K562 (cell line): Measurements from ENCODE around the gene MTERF2. TPM values are rescaled to one million over a fixed set of nuclear protein-coding genes. Genes with fewer than 3 reads are reported as not detected.

Source experiments
- GATAD2B ChIP-seq: fragments of 450-650 bp; IDR thresholded peaks from 2 replicates; pipeline ENCODE4 v1.6.1; 2017; ENCODE audit warnings: mild to moderate bottlenecking, borderline replicate concordance
- ILF3 ChIP-seq: fragments of 450-650 bp; IDR thresholded peaks from 2 replicates; pipeline ENCODE4 v1.6.1; 2018; ENCODE audit warnings: antibody characterized with exemption, mild to moderate bottlenecking, moderate library complexity, borderline replicate concordance
- KHSRP ChIP-seq: fragments of 450-650 bp; IDR thresholded peaks from 2 replicates; pipeline ENCODE4 v1.6.1; 2017
- MAFK ChIP-seq: IDR thresholded peaks from 2 replicates; pipeline ENCODE4 v1.6.1; 2011; ENCODE audit warnings: low read length, improper control_type of control experiment
- RAD51 ChIP-seq: fragments of 450-650 bp; IDR thresholded peaks from 2 replicates; pipeline ENCODE4 v1.7.1; 2016; ENCODE audit warnings: low read depth, mild to moderate bottlenecking, borderline replicate concordance
- RBM25 ChIP-seq: fragments of 200-400 bp; formaldehyde crosslinking; IDR thresholded peaks from 2 replicates; pipeline ENCODE4 v1.6.1; 2018; ENCODE audit warnings: low read length, low read depth, moderate library complexity; ENCODE audit not compliant: severe bottlenecking
- RNF2 ChIP-seq: sonication (generic); IDR thresholded peaks from 2 replicates; pipeline ENCODE4 v1.6.1; 2016
- TOE1 ChIP-seq, 2 experiments: fragments of 450-650 bp in 1 of 2; sonication (generic) in 1 of 2; formaldehyde crosslinking in 1 of 2; IDR thresholded peaks; 2 replicates each; pipeline versions ENCODE4 v1.7.1 to v1.8.0; 2016 to 2022; ENCODE audit warnings: borderline replicate concordance in 2 of 2, mild to moderate bottlenecking in 2 of 2, antibody characterized with exemption in 1 of 2, inconsistent platforms in 1 of 2, low read depth in 1 of 2, missing genetic modification reagents in 1 of 2, moderate library complexity in 1 of 2
- ZBTB17 ChIP-seq: fragments of 450-650 bp; formaldehyde crosslinking; IDR thresholded peaks from 2 replicates; pipeline ENCODE4 v1.4.0; 2020; ENCODE audit warnings: mild to moderate bottlenecking
- ZNF695 ChIP-seq: fragments of 450-650 bp; formaldehyde crosslinking; IDR thresholded peaks from 2 replicates; pipeline ENCODE4 v1.4.0; 2020; ENCODE audit warnings: mild to moderate bottlenecking, moderate library complexity
- polyA plus RNA-seq, 8 experiments: library from polyadenylated mRNA; depleted of rRNA in 4 of 8; stranded (reverse) in 5 of 8; unstranded in 3 of 8; fragments of >200 nt; fragmentation: Nextera tagmentation in 2 of 8; fragmentation: Illumina TruSeq in 1 of 8; extraction: Ambion mirVana in 2 of 8; extraction: Trizol in 1 of 8; gene quantifications; 2 replicates each; pipeline versions ENCODE4 v1.2.1 to v1.2.3, GENCODE V29; 2011 to 2014; ENCODE audit warnings: inconsistent platforms in 1 of 8, missing spikeins in 1 of 8
- total RNA-seq, 7 experiments: library from RNA; depleted of rRNA in 6 of 7; stranded (reverse); fragments of >200 nt in 6 of 7; fragmentation: Illumina TruSeq in 2 of 7; extraction: Trizol in 2 of 7; gene quantifications; 2 replicates each; pipeline versions ENCODE4 v1.2.1 to v1.2.3, GENCODE V29; 2011 to 2021; ENCODE audit warnings: low replicate concordance in 1 of 7
- TF ChIP-seq, protein P1 (sequence below): fragments of 200-800 bp; sonication (Bioruptor generic); IDR thresholded peaks from 2 replicates; pipeline ENCODE4 v1.6.1; 2017; ENCODE audit warnings: missing genetic modification characterization, missing compliant biosample characterization
- TF ChIP-seq, protein P2 (sequence below): fragments of 450-650 bp; formaldehyde crosslinking; conservative IDR thresholded peaks from 2 replicates; pipeline ENCODE4 v1.4.0; 2022; ENCODE audit warnings: mild to moderate bottlenecking, missing genetic modification characterization
- TF ChIP-seq, protein P3 (sequence below), 2 experiments: IDR thresholded peaks; 2 replicates each; pipeline ENCODE4 v1.6.1; 2012; ENCODE audit warnings: improper control_type of control experiment in 2 of 2, low read depth in 2 of 2, low read length in 2 of 2, borderline replicate concordance in 1 of 2
- TF ChIP-seq, protein P4 (sequence below): fragments of 450-650 bp; IDR thresholded peaks from 2 replicates; pipeline ENCODE4 v1.6.1; 2014; ENCODE audit warnings: low read depth, mild to moderate bottlenecking, moderate library complexity, borderline replicate concordance
- TF ChIP-seq, protein P5 (sequence below): sonication (generic); formaldehyde crosslinking; IDR thresholded peaks from 2 replicates; pipeline ENCODE4 v1.8.0; 2022; ENCODE audit warnings: missing genetic modification reagents, mild to moderate bottlenecking, moderate library complexity, borderline replicate concordance

Gene MTERF2
- total and polyA plus RNA-seq, 9 of the 15 experiments (the other 6 are each of a cell fraction or from before 2014, with no cell fraction given), result 10.0 to 63.2 (median 33.2) TPM

DNA sequence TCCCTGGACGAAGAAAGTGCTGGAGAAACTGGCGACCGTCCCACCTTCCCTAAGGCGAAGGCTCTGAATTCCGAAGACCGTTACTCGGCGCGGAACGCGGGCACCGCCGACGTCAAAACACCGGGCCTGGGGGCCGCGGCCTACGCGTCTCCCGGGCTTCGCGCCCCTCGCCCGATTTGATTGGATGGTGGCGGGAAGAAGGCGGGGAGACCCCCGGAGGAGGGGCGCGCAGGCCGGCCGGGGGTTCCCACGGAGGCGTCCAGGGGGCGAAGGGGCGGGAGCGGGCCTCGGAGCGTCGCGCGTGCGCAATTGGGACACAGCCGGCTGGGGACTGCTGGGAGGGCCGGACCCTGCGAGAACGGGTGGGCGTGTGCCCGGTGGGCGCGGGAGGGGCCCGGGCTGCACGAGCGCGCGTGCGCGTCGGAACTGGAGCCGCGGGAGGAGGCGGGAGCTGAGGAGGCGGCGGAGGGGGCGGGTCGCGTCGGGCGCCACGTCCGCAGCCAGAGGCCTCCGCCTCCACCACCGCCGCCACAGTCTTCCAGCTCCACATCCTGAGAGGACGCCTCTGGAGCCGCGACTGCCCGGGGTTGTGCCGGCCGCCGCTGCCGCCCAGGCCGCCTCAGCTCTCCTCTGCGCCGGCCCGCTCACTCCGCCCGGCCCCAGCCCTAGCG lies 31.4 kb downstream of the MTERF2 start, which contains the start of gene TMEM263 (continued):
- TF ChIP-seq, protein P1, sequence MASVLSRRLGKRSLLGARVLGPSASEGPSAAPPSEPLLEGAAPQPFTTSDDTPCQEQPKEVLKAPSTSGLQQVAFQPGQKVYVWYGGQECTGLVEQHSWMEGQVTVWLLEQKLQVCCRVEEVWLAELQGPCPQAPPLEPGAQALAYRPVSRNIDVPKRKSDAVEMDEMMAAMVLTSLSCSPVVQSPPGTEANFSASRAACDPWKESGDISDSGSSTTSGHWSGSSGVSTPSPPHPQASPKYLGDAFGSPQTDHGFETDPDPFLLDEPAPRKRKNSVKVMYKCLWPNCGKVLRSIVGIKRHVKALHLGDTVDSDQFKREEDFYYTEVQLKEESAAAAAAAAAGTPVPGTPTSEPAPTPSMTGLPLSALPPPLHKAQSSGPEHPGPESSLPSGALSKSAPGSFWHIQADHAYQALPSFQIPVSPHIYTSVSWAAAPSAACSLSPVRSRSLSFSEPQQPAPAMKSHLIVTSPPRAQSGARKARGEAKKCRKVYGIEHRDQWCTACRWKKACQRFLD (CRISPR knock-in tag), result 0 out of 2 replicates have a peak, but pooled peaks have one; percentile 40
- TF ChIP-seq ZBTB17 (CRISPR knock-in tag), result no peak
- TF ChIP-seq RAD51, result no peak
- 0 out of 2 replicates have a peak, but pooled peaks have one; percentile 36 for TF ChIP-seq ZNF695 (CRISPR knock-in tag)
- peak; percentile 63 for TF ChIP-seq GATAD2B
- no peak for TF ChIP-seq MAFK
- TF ChIP-seq, protein P2, sequence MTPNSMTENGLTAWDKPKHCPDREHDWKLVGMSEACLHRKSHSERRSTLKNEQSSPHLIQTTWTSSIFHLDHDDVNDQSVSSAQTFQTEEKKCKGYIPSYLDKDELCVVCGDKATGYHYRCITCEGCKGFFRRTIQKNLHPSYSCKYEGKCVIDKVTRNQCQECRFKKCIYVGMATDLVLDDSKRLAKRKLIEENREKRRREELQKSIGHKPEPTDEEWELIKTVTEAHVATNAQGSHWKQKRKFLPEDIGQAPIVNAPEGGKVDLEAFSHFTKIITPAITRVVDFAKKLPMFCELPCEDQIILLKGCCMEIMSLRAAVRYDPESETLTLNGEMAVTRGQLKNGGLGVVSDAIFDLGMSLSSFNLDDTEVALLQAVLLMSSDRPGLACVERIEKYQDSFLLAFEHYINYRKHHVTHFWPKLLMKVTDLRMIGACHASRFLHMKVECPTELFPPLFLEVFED (CRISPR knock-in tag), result 0 out of 2 replicates have a peak, but pooled peaks have one; percentile 33
- no peak for TF ChIP-seq KHSRP
- TF ChIP-seq TOE1 (IDR thresholded peaks at IDR 0.05; ENCODE audit: borderline replicate concordance), result no peak
- peak; percentile 70; the same call in 1 of the 2 replicates for TF ChIP-seq TOE1 (CRISPR knock-in tag; IDR thresholded peaks at IDR 0.05; ENCODE audit: borderline replicate concordance, low read depth)
- peak; percentile 43 for TF ChIP-seq RBM25
- TF ChIP-seq, protein P3, sequence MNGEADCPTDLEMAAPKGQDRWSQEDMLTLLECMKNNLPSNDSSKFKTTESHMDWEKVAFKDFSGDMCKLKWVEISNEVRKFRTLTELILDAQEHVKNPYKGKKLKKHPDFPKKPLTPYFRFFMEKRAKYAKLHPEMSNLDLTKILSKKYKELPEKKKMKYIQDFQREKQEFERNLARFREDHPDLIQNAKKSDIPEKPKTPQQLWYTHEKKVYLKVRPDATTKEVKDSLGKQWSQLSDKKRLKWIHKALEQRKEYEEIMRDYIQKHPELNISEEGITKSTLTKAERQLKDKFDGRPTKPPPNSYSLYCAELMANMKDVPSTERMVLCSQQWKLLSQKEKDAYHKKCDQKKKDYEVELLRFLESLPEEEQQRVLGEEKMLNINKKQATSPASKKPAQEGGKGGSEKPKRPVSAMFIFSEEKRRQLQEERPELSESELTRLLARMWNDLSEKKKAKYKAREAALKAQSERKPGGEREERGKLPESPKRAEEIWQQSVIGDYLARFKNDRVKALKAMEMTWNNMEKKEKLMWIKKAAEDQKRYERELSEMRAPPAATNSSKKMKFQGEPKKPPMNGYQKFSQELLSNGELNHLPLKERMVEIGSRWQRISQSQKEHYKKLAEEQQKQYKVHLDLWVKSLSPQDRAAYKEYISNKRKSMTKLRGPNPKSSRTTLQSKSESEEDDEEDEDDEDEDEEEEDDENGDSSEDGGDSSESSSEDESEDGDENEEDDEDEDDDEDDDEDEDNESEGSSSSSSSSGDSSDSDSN (IDR thresholded peaks at IDR 0.05; ENCODE audit: borderline replicate concordance in 1 of 2, low read depth in 2 of 2, low read length in 2 of 2), result peak; percentile 68 to 96; a peak in 3 of 4 replicates
- TF ChIP-seq RNF2, result peak; percentile 63; the same call in 1 of the 2 replicates
- TF ChIP-seq, protein P4, sequence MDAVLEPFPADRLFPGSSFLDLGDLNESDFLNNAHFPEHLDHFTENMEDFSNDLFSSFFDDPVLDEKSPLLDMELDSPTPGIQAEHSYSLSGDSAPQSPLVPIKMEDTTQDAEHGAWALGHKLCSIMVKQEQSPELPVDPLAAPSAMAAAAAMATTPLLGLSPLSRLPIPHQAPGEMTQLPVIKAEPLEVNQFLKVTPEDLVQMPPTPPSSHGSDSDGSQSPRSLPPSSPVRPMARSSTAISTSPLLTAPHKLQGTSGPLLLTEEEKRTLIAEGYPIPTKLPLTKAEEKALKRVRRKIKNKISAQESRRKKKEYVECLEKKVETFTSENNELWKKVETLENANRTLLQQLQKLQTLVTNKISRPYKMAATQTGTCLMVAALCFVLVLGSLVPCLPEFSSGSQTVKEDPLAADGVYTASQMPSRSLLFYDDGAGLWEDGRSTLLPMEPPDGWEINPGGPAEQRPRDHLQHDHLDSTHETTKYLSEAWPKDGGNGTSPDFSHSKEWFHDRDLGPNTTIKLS, result peak; percentile 100
- TF ChIP-seq, protein P5, sequence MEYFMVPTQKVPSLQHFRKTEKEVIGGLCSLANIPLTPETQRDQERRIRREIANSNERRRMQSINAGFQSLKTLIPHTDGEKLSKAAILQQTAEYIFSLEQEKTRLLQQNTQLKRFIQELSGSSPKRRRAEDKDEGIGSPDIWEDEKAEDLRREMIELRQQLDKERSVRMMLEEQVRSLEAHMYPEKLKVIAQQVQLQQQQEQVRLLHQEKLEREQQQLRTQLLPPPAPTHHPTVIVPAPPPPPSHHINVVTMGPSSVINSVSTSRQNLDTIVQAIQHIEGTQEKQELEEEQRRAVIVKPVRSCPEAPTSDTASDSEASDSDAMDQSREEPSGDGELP (CRISPR knock-in tag), result peak; percentile 66; the same call in 1 of the 2 replicates
- peak; percentile 71; the same call in 1 of the 2 replicates for TF ChIP-seq ILF3
